ENCODE results near the gene PAXX.

PAXX gene

GRCh38 chr9:136981588-136982231 is 10.5 kb upstream of the PAXX start:
- DNase-seq (ENCODE audit: low read depth in 2 of 2) = no peak

- no peak for DNase-seq (ENCODE audit: low read depth in 2 of 2)
These were observed 9.8 kb upstream of the PAXX start, which contains the start of gene LCNL1 for GRCh38 chr9:136982232-136983051. TSS of gene LCNL1 (plus strand) at chr9:136982993. CDS start at chr9:136983587, 594 bp downstream.

DNA sequence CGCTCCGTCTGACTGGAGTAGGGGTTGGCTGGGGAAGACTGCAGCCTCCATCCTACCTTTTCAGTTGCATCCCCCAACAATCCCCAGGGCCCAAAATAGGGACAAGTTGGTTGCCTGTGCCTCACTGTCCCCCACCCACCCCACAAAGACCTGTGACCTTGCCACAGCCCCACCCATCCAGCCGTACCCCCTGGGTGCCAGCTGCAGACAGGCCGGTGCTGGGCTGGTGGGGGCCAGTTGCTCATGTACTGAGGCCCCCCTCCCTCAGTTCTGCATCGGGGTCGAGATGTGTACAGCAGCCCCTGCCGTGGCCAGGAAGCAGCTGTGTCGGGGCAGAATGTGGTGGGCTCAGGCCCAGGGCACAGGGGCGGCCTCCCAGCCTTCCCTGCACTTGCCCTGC is 9.1 kb upstream of the PAXX start:
- DNase-seq (ENCODE audit: low read depth in 2 of 2) = no peak

DNA sequence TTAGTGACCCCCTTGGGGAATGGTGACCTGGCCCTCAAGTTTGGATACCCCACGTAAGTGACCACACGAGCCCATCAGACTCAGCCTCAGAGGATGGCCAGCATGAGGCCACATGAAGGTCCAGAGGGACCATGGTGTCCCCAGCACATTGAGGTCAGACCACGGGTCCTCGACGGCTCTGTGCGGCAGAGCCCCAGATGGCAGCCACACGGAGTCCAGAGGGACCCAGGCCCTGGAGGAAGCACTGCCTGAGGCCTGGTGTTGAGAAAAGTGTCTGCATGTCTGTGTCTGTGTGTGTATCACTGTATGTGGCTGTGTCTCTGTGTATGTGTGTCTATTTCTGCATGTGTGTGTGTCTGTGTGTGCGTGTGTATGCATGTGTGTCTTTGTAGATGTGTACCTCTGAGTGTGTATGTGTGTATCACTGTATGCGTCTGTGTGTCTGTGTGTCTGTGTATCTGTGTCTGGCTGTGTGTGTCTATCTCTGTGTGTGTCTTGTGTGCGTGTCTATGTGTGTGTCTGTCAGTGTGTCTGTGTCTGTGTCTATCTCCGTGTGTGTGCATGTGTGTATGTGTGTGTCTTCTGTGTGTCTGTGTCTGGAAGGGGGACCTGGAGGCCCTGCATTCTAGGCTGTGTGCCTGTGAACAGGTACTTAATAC is 8.4 kb upstream of the PAXX start:
- no peak for DNase-seq (ENCODE audit: low read depth in 2 of 2)

DNA sequence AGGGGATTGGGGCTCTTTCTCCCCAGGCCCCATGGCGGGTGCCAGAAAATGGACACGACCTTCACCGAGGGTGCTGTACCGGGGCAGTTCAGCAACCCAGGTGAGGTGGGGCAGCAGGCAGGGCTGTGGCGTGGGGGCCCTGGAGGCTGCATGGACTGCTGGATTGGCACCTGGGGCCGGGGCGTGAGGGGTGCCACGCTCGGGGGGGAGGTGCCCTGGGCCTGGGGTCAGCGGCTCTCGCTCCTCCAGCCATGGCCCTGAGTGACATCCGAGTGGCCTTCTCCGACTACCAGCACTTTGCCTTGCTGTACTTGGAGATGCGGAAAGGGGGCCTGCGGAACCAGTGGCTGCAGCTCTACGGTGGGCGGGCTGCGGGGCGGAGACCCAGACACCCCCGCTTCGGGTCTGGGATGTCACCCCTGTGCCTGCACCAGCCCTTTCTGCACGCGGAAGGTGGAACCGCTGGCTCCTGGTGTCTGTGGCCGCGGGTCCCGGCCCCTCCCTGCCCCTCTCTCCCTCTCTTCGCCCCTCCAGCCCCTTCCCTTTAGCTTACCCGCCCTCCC is 7.7 kb upstream of the PAXX start:
- DNase-seq (ENCODE audit: low read depth in 2 of 2) = no peak

DNA sequence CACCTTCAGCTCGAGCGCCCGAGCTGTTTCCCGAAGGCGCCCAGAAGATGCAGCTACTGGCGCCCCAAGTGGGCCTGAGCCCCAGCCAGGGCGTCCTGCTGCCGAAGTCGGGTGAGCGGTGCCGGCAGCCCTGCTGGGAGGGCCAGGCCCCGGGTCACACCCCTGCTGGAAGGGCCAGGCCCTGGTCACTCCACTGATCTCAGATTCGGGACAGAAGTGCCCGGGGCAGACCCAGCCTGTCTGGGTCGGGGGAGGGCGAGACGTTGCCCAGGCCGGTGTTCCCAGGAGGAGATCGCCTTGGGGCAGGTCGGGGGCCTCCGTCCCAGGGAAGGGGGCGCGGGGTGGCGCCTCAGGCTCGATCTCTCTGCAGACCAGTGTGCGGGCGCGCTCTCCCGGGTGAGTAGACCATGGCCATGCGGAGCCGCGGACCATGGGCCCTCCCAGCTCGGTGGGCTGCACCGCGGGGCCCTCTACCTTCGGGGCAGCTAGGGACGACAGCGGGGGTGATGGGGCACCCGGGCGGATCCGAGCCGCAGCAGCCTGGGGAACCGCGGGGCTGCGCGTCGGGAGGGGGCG is 7.1 kb upstream of the PAXX start:
- no peak for DNase-seq (ENCODE audit: low read depth in 2 of 2)

- no peak for DNase-seq (ENCODE audit: low read depth in 2 of 2)
These were observed 6.4 kb upstream of the PAXX start for GRCh38 chr9:136985853-136986252.

- no peak for DNase-seq (ENCODE audit: low read depth in 2 of 2)
These were observed 3.4 kb upstream of the PAXX start for GRCh38 chr9:136988872-136989271.

DNA sequence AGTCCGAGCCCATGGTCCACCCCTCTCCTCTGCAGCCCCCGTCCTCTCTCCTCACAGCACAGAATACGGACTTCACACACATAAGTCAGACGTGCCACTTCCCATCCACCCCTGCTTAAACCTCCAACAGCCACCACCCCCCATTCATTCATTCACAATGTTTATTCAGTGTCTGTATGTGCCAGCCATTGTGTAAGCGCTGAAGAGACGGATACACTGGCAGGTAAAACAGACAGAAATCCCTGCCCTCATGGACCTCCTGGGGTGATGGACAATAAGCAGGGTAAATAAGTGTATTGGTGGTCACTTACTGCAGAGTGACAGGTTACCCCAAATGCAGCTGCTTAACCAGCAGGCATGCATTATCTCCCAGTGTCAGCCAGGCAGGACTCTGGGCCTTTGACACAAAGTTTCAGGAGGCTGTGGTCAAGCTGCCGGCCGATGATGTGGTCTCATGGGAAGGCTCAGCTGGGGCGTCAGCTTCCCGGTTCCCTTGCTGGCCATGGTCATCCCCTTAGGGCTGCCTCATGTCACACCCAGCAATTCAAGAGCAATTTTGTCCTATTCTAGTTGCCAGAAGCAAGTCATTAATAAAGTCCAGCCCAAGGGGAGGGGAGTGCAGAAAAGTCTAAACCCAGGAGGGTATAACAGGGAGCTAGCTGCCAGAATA is 1.8 kb upstream of the PAXX start:
- no peak for DNase-seq (ENCODE audit: low read depth in 2 of 2)

DNA sequence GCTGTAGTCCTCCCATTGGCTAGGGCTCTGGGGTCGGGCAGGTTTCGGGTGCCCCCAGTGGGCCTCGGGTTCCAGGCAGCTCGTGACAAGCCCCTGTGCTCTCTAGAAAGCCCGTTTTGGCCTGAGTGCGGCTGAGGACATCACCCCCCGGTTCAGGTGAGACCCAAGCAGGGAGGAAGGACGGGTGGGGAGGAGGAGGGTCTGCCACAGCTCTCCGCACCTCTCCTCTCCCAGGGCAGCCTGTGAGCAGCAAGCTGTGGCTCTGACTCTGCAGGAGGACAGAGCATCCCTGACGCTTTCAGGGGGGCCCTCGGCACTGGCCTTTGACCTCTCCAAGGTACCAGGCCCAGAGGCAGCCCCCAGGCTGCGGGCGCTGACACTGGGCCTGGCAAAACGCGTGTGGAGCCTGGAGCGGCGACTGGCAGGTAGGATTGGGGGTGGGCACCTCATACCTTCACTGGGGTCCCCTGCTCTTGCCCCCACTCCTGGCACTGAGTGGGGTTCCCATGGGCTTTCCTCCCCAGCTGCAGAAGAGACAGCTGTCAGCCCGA is 672 bp downstream of the PAXX start:
- DNase-seq (ENCODE audit: low read depth in 2 of 2) = no peak

DNA sequence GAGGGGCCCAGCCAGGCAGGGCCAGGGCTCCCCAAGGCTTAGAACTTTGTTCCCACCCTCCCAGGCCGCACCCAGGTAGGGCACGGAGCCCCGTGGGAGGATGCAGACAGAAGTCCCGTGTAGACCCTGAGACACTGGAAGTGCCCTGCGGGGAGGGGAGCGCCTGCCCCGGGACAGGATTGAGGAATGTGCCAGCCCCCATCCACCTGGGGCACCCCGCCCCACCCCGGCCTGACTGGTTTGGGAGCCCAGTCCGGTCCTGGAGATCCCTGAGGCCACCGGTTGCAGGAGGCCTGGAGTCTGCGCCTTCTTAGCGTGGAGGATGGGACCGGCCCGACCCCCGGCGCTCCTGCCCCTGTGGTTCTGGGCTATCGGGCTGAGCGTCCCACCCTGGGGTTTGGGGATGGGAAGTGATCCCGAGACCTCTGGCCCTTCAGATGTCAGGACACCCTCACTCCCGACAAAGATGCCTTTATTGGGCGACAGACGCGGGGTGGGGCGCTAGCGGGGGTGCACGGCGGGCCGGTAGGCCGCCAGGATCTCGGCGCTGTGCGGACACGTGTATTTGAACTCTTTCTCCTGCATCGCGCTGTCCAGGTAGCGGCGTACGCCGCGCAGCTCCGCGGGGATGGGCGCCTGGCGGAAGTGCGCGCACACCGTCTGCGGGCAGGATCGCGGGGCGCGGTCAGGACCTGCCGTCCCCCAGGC is 2.1 kb downstream of the PAXX start:
- no peak for DNase-seq (ENCODE audit: low read depth in 2 of 2)

DNA sequence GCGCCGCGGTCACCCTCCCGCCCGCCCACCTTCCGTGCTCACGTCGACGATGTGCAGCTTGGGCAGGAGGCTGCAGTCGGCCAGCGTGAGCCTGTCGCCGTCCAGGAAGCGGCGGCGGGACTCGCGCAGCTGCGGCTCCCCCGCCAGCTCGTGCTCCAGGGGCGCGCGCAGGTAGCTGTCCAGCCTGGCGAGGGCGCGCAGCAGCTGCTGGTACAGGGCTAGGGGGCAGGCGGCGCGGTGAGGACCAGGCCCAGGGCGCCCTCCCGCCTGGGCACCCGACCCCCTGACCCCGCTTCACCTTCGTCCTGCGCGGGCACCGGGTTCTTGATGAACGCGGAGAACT is 2.6 kb downstream of the PAXX start:
- DNase-seq (ENCODE audit: low read depth in 2 of 2) = no peak

GRCh38 chr9:136995362-136995761 is 3.1 kb downstream of the PAXX start:
- DNase-seq (ENCODE audit: low read depth in 2 of 2) = no peak

GRCh38 chr9:136995772-136996311 is 3.6 kb downstream of the PAXX start:
- DNase-seq (ENCODE audit: low read depth in 2 of 2) = no peak

DNA sequence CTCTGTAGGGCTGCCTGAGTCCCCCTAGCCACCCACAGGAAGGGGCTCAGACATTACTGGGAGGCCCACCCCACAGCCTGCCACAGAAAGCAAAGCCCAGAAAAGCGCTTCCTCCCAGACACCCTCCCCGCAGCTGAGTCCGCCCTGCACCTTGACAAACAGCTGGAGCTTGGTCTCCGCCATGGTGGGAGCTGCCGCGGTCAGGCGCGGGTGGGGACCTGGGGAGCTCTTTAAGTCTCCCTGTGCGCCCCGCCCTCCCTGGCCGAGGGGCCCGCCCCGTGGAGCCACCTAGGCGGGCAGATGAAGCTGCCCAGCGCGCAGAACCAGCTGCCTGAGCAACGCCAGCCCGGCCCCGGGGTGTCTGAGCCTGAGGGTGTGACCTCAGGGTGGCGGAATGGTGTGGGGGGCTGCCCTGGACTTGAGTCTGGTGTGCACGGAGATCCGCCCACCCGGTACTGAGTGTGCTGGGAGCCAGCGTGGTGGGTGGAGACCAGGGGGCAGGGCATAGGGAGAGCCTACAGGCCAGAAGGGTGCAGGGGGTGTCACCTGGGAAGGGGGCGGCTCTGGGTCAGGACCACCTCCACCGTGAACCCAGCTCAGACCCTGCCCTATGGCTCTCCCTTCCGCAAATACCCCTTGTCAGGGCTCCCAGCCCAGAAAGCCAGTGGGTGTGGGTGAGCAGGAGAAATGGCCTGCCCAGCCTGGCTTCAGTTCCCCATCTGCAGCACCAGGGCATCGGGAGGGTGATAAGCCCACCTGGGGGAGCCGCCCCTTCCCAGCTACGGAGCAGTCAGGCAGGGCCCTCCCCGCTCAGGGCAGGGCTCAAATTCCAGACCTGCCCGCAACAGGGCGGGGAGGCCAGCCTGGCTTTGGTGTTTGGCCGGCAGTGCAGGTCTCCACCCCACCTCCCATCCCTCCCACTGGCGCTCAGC is 4.4 kb downstream of the PAXX start, which contains the start of gene CLIC3:
TSS of gene CLIC3 (minus strand) at position 208 of the 932 bp plus-strand sequence. CDS start at position 183, 25 bp downstream.
- no peak for DNase-seq (ENCODE audit: low read depth in 2 of 2)

DNA sequence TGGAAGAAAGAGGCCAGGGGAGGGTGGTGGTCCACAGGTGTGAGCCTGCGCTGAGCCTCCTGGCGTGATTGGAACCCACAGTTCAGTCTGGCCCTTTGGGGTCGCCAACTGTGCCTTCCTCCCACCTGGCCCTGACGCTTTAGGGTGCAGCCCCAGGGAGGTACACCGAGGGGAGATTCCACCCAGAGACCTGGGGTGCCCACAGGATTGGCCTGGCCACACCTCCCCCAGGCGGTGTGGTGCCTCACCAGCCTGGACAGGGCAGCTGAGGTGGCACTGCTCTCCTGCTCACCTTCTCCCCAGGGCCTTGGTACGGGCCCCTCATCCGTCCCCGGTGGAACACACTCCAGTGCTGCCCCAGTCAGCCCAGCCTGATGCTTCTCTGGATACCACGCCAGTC is 5.1 kb downstream of the PAXX start:
- DNase-seq (ENCODE audit: low read depth in 2 of 2) = no peak

GRCh38 chr9:136997830-136998234 is 5.6 kb downstream of the PAXX start:
- no peak for DNase-seq (ENCODE audit: low read depth in 2 of 2)

DNA sequence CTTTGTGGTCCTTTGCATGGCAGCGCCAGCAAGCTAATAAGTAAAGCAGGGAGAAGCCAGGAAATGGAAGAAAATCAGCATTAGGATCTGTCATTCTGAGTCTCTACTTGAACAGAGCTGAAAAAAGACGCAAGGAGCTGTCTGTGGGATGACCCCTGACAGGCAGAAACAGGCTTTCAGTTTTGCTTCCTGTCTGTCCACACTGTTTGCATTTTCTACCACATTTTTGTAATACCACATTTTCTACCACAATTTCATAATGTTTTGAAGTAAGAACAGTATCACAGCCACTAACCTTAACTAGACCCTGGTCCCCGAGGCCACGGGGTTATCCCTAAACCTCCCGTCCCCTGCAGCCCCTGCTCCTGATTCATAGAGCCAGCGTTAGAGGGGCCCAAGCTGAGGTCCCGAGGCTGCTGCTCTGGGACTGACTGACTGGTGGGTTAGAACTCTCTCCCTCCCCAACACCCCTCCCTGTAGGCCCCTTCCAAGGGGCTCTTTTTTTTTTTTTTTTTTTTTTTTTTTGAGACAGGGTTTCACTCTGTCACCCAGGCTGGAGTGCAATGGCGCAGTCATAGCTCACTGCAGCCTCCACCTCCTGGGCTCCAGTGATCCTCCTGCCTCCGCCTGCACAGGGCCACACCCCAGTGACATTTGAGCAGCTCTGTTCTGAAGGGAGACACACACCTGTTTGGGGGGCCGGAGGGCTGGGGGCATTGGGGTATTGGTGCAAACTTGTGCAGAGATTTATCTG is 8.1 kb downstream of the PAXX start:
- DNase-seq (ENCODE audit: low read depth in 2 of 2) = no peak
